HG03571 (cell line): ENCODE results near the gene ABHD17A.
"Not testable (repeated sequence)": the region's sequence is repeated elsewhere in the genome, so short reads cannot be mapped to it uniquely, and the experiment has no call there.

Experiments used
- ATAC-seq: cut with Tn5 transposase; IDR thresholded peaks from one replicate; pipeline ENCODE4 v1.9.1; 2021; ENCODE audit not compliant: unreplicated experiment

Gene ABHD17A

DNA sequence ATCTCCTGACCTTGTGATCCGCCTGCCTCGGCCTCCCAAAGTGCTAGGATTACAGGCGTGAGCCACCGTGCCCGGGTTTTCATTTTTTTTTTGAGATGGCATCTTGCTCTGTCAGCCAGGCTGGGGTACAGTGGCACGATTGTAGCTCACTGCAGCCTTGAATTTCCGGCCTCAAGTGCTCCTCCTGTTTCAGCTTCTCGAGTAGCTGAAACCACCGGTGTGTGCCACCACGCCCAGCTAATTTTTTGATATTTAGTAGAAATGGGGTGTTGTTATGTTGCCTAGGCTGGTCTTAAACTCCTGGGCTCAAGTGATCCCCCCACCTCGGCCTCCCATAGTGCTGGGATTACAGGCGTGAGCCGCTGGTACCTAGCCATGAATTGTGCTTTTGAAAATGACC lies 25.8 kb upstream of the ABHD17A start:
- ATAC-seq = no peak

DNA sequence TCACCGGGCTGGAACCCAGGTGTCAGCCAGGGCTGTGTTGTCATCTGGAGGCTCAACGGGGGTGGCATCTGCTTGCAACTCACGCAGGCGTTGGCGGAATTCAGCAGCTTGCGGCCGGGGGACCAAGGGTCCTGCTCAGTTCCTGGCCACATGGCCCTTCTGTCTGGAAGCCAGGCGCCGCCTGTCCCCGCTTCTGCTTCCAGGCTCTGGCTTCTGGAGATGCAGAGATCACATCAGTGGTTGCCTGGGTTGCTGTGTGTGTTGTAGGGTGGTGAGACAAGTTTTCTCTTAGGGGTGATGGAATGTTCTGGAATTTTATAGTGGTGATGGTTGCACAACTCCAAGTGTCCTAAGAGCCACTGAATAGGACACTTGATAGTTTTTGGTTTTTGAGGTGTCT lies 24.9 kb upstream of the ABHD17A start:
- no peak for ATAC-seq

DNA sequence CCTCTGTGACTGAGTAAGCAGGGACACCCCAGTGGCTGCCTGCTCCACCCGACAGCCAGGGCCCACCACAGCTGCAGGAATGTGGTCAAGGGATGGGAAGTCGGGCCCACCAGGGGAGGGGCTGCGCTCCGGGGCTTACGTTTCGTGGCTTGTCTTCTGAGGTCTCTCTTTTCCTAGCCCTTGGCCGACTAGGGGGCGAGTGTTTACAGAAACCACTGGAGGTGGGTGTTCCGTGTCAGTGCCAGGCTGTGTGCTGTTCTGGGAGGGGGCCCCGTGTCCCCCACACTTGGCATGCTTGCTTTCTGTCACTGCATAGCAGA lies 24.4 kb upstream of the ABHD17A start:
- no peak for ATAC-seq

DNA sequence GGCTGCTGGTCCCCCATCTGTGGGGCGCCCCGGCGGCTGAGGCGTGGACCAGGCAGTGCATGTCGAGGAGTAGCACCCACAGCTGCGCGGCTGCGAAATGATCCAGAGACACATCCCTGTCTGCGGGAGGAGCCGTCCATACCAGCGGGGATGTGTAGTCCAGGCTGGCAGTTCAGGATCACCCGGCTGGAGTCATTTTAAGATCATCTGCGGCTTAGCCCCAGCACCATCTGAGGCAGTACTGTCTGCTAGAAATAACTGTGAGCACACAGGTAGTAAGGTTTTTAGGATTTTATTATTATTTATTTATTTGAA lies 23.0 kb upstream of the ABHD17A start:
- no peak for ATAC-seq

DNA sequence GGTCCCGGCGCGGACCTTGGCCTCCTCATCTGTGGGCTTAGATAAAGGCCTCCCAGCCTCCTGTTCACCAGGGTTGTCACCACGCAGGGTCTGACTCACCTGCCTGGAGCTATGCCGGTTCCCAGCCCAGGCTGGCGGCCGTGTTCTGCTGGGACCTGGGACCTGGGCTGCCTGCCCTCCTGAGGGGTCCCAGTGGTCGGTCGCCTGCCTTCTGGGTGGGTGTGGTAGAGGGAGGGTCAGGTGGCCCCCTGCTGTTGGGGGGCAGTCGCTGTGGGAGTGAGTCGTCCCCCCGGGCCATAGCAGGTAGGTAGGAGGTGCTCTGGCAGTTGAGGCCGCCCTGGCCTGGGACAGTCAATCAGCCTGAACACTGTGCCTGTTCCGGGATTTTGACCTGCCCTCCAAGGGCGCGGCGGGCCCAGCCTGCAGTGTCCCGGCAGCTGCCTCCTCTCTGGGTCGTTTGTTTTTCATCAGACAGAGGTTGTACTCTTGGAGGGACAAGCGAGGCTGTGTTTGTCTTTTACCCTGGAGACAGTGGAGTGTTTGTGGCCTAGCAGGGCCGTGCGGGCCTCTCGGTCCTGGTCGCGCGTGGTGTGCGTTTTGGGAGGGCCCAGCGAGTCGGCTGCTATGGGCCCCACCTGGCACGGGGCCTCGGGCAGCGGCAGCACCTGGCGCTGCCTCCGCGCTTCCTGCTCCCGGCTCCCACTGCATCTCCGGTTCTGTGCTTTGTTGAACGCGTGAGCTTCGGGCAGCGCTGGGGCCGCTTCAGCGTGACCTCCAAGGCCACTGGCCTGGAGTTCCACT lies 22.5 kb upstream of the ABHD17A start:
- no peak for ATAC-seq

DNA sequence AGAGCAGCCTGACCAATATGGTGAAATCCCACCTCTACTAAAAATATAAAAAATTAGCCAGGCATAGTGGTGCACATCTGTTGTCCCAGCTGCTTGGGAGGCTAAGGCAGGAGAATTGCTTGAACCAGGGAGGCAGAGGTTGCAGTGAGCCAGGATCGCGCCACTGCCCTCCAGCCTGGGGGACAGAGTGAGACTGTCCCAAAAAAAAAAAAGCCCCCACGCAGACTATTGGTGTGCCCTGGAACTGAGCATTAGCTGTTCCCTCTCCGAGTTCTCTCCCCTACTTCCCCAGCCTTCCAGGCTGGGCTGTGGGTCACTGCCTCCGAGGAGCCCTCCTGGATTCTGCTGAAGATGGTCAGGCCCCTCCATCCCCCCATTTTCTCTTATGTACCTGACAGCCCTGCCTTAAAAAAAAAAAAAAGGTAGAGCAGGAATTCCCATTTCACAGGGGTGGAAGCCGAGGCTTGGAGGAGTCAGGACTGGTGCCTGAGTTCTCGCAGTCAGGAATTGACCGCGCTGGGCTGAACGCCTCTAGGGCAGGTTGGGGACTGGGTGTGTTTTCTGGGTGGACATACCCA lies 21.8 kb upstream of the ABHD17A start:
- ATAC-seq = no peak

DNA sequence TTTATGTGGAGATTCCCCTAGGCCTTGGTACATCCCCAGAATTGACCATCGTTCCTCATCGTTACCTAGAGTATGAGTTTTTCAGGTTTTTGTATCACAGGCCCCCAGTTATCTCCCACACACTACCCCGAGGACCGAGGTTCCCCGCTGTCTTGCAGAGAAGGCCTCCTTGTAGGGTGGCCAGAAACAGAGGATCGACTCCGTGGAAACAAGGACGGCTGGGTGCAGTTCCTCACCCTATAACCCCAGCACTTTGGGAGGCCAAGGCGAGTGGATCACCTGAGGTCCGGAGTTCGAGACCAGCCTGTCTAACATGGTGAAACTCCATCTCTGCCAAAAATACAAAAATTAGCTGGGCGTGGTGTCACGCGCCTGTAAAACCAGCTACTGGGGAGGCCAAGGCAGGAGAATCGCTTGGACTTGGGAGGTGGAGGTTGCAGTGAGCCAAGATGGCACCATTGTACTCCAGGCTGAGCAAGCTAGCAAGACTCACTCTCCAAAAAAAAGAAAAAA lies 20.6 kb upstream of the ABHD17A start:
- ATAC-seq = no peak

DNA sequence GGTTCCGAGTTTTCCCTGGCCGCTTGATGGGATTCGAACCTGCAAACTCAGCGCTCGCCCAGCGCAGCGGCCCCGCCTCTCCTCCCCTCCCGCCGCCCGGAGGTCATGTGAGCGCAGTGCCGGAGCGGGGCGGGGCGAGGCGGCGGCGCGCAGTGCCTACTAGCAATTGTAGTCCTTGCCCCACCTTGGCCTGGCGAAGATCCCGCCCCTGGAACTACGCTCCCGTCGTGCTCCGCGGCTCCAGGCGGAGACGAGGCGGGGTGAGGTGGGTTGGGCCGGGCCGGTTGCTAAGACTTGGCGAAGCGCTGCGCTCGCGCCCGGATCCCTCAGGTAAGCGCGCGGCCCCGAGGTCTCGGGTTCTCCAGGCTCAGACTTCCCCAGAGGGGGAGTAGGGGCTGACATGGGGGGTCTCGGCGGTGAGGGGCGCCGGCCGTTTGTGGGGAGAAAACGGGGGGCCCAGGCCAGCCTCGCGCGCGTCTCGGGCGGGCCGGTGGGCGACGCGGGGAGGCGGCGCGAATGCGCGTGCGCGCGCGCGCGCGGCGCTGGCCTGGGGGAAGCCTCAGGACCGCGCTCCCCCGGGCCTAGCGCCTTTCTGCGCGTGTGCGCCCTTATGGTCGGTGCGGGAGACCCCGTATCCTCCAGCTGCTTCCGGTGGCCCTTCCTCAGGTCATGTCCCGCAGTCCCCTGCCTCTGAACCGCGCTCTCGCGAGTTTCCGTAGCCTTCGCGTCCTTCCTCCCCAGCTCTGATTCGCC lies 20.0 kb upstream of the ABHD17A start, which contains the start of the genes ADAT3 and SCAMP4:
ADAT3 (plus strand) TSS at position 290 of the 753 bp plus-strand sequence. CDS start 6,649 bp downstream, outside the sequence.
SCAMP4 (plus strand) TSS at position 290 of the 753 bp plus-strand sequence. CDS start 9,621 bp downstream, outside the sequence.
- ATAC-seq = peak; percentile 72

DNA sequence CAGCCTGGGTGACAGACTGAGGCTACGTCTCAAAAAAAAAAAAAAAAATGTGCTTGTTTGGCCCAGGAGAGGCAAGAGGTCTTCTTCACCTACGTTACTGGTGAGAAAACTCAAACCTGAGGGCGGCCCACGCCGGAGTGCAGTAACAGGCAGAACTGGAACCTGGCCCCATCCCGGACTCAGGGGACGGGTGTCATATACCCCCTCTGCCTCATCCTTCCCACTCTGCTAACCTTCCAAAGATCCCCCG lies 19.5 kb upstream of the ABHD17A start:
- no peak for ATAC-seq

DNA sequence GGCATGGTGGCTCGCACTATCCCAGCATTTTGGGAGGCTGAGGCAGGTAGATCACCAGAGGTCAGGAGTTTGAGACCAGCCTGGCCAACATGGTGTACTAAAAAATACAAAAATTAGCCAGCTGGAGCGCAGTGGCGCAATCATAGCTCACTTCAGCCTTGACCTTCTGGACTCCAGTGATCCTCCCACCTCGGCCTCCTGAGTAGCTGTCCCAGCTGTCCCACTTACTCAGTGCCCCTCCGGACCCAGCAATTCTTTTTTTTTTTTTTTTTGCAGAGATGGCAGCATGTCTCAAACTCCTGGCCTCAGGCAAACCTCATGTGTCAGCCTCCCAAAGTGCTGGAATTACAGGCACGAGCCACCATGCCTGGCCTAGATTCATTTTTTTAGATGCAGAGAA lies 17.6 kb upstream of the ABHD17A start:
- no peak for ATAC-seq

DNA sequence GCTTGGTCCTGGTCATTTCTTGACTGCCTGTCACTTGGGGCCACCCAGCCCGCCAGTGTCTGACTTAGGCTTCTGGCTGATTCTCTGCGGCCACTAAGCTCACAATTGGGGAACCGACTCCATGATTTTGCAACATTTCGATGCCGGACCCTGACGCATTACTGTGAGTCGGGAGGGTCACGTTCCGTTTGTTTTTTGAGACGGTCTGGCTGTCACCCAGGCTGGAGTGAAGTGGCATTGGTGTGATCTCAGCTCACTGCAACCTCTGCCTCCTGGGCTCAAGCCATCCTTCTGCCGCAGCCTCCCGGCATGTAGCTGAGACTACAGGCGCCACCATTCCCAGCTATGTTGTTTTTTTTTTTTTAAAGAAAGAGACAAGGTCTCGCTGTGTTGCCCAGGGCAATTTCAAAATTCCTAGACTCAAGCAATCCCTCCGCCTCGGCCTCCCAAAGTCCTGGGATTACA lies 16.7 kb upstream of the ABHD17A start:
- ATAC-seq = no peak

DNA sequence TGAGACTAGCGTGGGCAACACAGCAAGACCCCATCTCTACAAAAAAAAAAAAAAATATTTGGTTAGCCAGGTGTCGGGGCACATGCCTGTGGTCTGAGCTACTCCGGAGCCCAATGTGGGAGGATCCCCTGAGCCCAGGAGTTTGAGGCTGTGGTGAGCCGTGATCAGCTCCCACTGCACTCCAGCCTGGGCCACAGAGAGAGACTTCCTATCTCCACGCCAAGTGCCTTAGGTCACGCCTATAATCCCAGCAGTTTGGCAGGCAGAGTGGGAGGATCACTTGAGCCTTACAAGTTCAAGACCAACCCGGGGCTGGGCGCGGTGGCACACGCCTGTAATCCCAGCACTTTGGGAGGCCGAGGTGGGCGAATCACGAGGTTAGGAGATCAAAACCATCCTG lies 11.2 kb upstream of the ABHD17A start:
- no peak for ATAC-seq

DNA sequence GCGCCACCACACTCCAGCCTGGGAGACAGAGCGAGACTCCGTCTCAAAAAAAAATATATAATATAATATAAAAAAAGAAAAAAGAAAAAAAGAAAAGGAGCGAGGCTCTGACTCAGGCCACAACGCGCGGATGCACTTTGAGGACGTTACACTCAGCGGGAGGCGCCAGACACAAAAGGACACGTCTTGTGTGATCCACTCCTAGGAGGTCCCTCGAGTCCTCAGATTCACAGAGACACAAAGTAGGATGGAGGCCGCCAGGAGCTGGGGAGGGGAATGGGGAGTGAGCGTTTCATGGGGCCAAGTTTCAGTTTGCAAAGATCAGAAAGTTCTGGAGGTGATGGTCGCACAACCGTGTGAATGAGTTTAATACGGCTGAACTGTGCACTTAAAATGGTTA lies 8.5 kb upstream of the ABHD17A start:
- ATAC-seq = no peak

DNA sequence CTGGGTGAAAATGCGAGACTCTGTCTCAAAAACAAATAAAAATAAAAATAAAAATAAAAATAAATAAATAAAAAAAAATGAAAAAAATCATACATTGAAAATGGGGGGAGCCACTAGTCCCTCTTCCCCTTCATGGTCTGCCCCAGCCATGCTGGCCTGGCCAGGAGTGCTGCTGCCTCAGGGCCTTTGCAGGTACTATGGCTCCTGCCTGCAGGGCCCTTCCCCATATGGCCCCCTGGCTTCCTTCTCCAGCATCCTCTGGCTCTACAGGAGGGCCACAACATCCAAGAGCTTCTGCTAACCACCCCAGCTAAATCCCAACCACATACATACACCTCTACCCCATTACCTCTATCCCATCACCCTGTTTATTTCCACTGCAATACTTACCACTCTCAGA lies 4.6 kb upstream of the ABHD17A start:
- ATAC-seq = no peak

DNA sequence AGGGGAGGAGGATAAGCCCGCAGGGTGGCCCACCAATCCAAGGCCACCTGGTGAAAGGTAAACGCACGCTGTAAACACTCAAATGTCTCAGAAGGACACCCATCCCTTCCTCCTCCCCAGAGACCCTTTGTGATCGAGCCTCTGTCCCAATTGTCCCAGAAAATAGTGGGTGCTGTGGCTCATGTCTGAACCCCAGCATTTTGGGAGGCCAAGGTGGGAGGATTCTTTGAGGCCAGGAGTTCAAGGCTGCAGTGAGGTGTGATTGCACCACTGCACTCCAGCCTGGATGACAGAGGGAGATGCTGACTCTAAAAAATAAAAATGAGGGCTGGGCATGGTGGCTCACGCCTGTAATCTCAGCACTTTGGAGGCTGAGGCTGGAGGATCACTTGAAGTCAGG lies 3.1 kb upstream of the ABHD17A start:
- no peak for ATAC-seq

DNA sequence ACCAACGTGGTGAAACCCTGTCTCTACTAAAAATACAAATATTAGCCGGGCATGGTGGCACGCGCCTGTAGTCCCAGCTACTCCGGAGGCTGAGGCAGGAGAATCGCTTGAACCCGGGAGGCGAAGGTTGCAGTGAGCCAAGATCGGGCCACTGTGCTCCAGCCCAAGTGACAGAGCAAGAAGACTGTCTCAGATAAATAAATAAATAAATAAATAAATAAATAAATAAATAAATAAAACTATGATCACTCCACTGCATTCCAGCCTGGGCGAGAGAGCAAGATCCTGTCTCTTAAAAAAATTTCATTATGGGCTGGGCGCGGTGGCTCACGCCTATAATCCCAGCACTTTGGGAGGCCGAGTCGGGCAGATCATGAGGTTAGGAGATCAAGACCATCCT lies 1.1 kb upstream of the ABHD17A start:
- ATAC-seq = not testable (repeated sequence)

DNA sequence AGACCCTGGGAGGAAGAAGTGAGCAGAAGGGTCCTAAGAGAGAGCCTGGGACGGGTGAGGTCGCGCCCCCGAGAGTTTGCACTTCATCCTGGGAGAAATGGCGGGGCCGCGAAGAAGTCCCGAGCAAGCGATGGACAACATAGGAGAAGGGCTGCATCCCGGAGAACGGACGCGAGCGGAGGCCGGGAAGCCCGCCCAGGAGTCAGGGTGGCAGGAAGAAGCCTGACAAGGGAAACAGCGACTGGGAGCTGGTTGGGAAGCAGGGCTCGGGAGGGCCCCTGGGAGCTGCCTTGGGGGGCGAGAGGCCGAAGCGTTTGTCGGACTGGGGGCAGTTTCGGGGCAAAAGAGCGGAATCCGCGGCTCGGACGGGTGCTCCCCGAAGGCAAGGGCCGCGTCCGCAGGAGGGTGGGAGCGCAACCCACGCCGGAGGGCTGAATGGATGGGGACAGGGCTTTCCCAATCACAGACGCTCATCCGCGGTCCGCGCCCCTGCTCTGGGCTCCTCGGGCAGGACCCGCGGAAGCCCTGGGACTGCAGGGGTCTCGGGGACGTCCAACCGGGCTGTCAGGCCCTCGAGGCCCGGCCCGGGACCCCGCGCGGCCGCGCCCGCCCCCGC lies 469 bp downstream of the ABHD17A start:
- ATAC-seq = peak; percentile 7

DNA sequence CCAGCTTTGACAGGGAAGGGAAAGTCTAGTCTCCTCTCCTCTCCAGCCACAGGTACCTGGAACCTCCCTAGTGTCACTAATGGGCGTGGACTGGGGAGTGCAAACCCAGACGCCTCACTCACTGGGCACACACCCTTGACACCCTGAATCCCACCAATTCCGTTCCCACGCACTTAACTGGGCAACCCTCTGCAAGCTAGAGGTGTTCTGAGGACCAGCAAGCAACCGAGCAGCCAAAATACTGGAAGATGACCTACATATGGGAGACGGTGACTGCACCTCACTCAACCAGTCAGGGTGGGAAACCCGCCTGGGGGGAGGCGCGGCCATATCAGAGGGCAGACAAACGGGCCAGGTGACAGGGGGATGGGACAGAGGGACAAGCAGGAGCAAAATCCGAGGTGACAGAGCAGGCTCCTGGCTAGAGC lies 991 bp downstream of the ABHD17A start:
- ATAC-seq = no peak

DNA sequence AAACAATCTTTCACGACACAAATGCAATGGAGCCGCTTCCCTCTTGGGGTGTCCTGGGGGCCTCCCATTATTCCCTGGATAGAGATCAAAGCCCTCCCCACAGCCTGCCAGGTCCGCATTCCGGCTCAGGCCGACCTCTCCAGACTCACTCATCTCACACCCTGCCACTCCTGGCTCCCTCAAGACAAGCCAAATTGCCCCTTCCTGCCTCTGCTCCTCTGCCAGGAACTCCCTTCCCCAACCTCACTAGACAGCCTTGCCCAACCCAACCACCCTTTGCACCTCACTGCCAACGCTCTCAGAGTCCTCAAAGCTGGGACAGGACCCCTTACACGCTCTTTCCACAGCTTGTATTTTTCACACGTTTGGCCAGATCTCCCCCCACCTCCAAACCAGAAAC lies 1.5 kb downstream of the ABHD17A start:
- ATAC-seq = no peak

DNA sequence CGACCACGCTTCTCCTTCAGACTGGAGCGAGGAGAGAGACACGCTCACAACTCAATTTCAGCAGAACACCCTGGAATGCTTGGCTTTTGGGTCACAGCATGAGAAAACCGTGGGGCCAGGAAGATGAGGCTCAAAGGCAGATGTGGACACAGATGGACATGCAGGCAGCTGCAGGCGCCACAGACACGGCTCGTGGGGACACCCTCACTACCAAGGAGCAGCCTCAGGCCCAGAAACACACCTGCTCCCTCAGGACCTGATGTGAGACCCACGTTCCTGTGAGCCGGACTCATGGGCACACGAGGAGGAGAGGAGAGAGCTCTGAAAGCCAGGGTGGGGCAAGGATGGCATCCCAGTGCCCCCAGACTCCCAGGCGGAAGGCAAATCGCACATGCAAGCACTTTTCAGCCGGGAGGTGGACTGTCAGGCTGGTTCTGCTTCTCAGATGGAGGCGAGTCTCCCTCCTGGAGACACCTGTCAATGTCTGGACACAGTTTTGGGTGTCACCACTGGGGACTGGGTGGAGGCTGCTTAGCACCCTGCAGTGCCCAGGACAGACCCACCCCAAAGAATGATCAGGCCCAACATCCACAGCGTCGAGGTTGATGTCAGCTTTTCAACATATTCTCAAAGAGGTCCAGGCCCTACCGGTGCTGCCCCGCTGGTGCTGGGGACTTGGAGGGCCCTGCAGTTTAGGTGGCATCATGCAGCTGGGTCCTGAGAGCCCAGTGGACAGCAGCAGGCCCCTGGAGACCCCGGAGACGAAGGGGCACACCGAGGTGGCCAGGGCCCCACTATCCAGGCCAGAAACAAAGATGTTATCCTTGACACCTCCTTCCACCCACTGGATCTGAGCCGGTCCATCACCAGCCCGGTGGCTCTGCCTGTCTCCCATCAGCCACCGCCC lies 2.3 kb downstream of the ABHD17A start:
- ATAC-seq = no peak
